HCT116 (cell line): ENCODE results near the gene WSCD1. TPM values are rescaled to one million over a fixed set of nuclear protein-coding genes. Genes with fewer than 3 reads are reported as not detected.

Experiments used
- ATAC-seq: fragments of 200-7000 bp; cut with Tn5 transposase; 2 replicates; pipeline ENCODE4 v1.9.1; 2020; ENCODE audit warnings: mild to moderate bottlenecking, moderate library complexity
- BruUV-seq: library from RNA; stranded (reverse); fragments of 400-500 nt; replicated peaks from 2 replicates; lab custom pipeline; 2021; lab: Mats Ljungman, UMichigan
- CTCF ChIA-PET: fragments of 300-600 bp; sonication (Branson Sonifier 250); formaldehyde crosslinking; loops from one replicate; lab custom pipeline; 2021; ENCODE audit warnings: antibody characterized with exemption; lab: Charles Lee
- POLR2A ChIA-PET: fragments of 300-600, 350-600 bp; sonication (Branson Sonifier 250); formaldehyde crosslinking; loops from one replicate; lab custom pipeline; 2021; ENCODE audit warnings: antibody characterized with exemption; lab: Charles Lee
- RAD21 ChIA-PET, 2 experiments: fragments of 300-600 bp; sonication (Branson Sonifier 250); formaldehyde crosslinking; loops; one replicate each; lab custom pipeline; 2023; ENCODE audit warnings: low total read pairs in 2 of 2; ENCODE audit not compliant: uncharacterized antibody in 2 of 2, unreplicated experiment in 2 of 2, low non-redundant PET in 1 of 2; lab: Charles Lee
- DNase-seq: peaks from one replicate; pipeline ENCODE4 v3.0.0-alpha.2; 2010; ENCODE audit warnings: low read depth, low spot score
- H2AFZ ChIP-seq: fragments of 200-600 bp; shearing (Covaris generic), sonication (generic); 2 replicates; pipeline ENCODE4 v1.6.1; 2017; ENCODE audit warnings: low read depth, mixed run types, mixed read lengths, antibody characterized with exemption, low read length; ENCODE audit not compliant: poor library complexity, severe bottlenecking
- H3K27ac ChIP-seq: 2 replicates; pipeline ENCODE4 v1.5.1; 2012; ENCODE audit warnings: low read depth, low read length
- H3K27me3 ChIP-seq: fragments of 200-600 bp; sonication (generic); 2 replicates; pipeline ENCODE4 v1.6.1; 2016; ENCODE audit warnings: mixed run types, low read length, mixed read lengths; ENCODE audit not compliant: insufficient read depth
- H3K36me3 ChIP-seq, 2 experiments: fragments of 200-500 bp in 1 of 2; fragments of 200-600 bp in 1 of 2; sonication (Bioruptor generic) in 1 of 2; sonication (generic) in 1 of 2; 2 replicates each; pipeline versions ENCODE4 v1.5.1 to v1.6.1; 2014 to 2016; ENCODE audit warnings: low read length in 2 of 2, inconsistent platforms in 1 of 2, mixed read lengths in 1 of 2, mixed run types in 1 of 2; ENCODE audit not compliant: insufficient read depth in 2 of 2, control insufficient read depth in 1 of 2
- H3K4me1 ChIP-seq, 2 experiments: fragments of 200-600 bp in 1 of 2; sonication (generic) in 1 of 2; 2 replicates each; pipeline versions ENCODE4 v1.5.1 to v1.6.1; 2012 to 2017; ENCODE audit warnings: low read length in 2 of 2, inconsistent platforms in 1 of 2, mild to moderate bottlenecking in 1 of 2, mixed read lengths in 1 of 2, mixed run types in 1 of 2, moderate library complexity in 1 of 2; ENCODE audit not compliant: insufficient read depth in 2 of 2, control insufficient read depth in 1 of 2
- H3K4me2 ChIP-seq: fragments of 200-600 bp; sonication (generic); 2 replicates; pipeline ENCODE4 v1.6.1; 2017; ENCODE audit warnings: mixed run types, low read length, mixed read lengths
- H3K4me3 ChIP-seq, 2 experiments: fragments of 200-600 bp in 1 of 2; sonication (generic) in 1 of 2; replicated peaks in 1 of 2; 2 replicates each; pipeline ENCODE4 v1.5.1; 2011 to 2016; ENCODE audit warnings: low read length in 2 of 2, control low read depth in 1 of 2, low read depth in 1 of 2, mild to moderate bottlenecking in 1 of 2, mixed read lengths in 1 of 2, mixed run types in 1 of 2
- H3K79me2 ChIP-seq: fragments of 200-600 bp; sonication (generic); 2 replicates; pipeline ENCODE4 v1.6.1; 2017; ENCODE audit warnings: mild to moderate bottlenecking, mixed run types, low read length, moderate library complexity, mixed read lengths; ENCODE audit not compliant: insufficient read depth
- H3K9ac ChIP-seq: fragments of 200-600 bp; sonication (generic); 2 replicates; pipeline ENCODE4 v1.6.1; 2016; ENCODE audit warnings: low read length, mixed read lengths
- H3K9me2 ChIP-seq: fragments of 200-600 bp; sonication (generic), shearing (Covaris generic); 2 replicates; pipeline ENCODE4 v1.6.1; 2017; ENCODE audit warnings: mixed run types, mild to moderate bottlenecking, moderate library complexity; ENCODE audit not compliant: insufficient read depth
- H3K9me3 ChIP-seq, 2 experiments: fragments of 200-500 bp in 1 of 2; fragments of 200-600 bp in 1 of 2; sonication (Bioruptor generic) in 1 of 2; sonication (generic) in 1 of 2; 2 replicates each; pipeline ENCODE4 v1.6.1; 2014 to 2017; ENCODE audit warnings: low read length in 2 of 2, mixed read lengths in 2 of 2, inconsistent platforms in 1 of 2, low read depth in 1 of 2, mild to moderate bottlenecking in 1 of 2, mixed run types in 1 of 2, moderate library complexity in 1 of 2; ENCODE audit not compliant: control insufficient read depth in 1 of 2, insufficient read depth in 1 of 2
- H4K20me1 ChIP-seq: fragments of 200-600 bp; sonication (generic), shearing (Covaris generic); 2 replicates; pipeline ENCODE4 v1.6.1; 2017; ENCODE audit warnings: mixed run types, mild to moderate bottlenecking, moderate library complexity; ENCODE audit not compliant: insufficient read depth
- CBX3 ChIP-seq: IDR thresholded peaks from 2 replicates; pipeline ENCODE4 v1.6.1; 2012; ENCODE audit warnings: low read depth
- CEBPB ChIP-seq: IDR thresholded peaks from 2 replicates; pipeline ENCODE4 v1.6.1; 2012; ENCODE audit warnings: low read depth
- EGR1 ChIP-seq: IDR thresholded peaks from 2 replicates; pipeline ENCODE4 v1.6.1; 2012; ENCODE audit warnings: low read depth
- ELF1 ChIP-seq: IDR thresholded peaks from 2 replicates; pipeline ENCODE4 v1.6.1; 2012; ENCODE audit warnings: low read depth, borderline replicate concordance
- EZH2 ChIP-seq: fragments of 200-600 bp; sonication (generic); IDR thresholded peaks from 2 replicates; pipeline ENCODE4 v1.6.1; 2017; ENCODE audit warnings: antibody characterized with exemption, mixed run types
- EZH2phosphoT487 ChIP-seq: fragments of 200-600 bp; IDR thresholded peaks from 2 replicates; pipeline ENCODE4 v1.6.1; 2018; ENCODE audit warnings: antibody characterized with exemption, borderline replicate concordance
- FOSL1 ChIP-seq: IDR thresholded peaks from 2 replicates; pipeline ENCODE4 v1.6.1; 2012; ENCODE audit warnings: low read depth
- POLR2A ChIP-seq: IDR thresholded peaks from 2 replicates; pipeline ENCODE4 v1.7.0; 2011; ENCODE audit warnings: borderline replicate concordance; ENCODE audit not compliant: insufficient read depth, insufficient read length; ENCODE audit errors: extremely low read depth
- POLR2AphosphoS5 ChIP-seq: IDR thresholded peaks from 2 replicates; pipeline ENCODE4 v1.6.1; 2011; ENCODE audit warnings: mild to moderate bottlenecking, low read depth, low read length, moderate library complexity
- RAD21 ChIP-seq: IDR thresholded peaks from 2 replicates; pipeline ENCODE4 v1.6.1; 2012; ENCODE audit warnings: low read depth, mild to moderate bottlenecking
- SIN3A ChIP-seq: IDR thresholded peaks from 2 replicates; pipeline ENCODE4 v1.6.1; 2012; ENCODE audit warnings: low read depth
- SP1 ChIP-seq: IDR thresholded peaks from 2 replicates; pipeline ENCODE4 v1.6.1; 2012; ENCODE audit warnings: low read depth
- TCF7L2 ChIP-seq: IDR thresholded peaks from 2 replicates; pipeline ENCODE4 v1.7.0; 2011; ENCODE audit warnings: borderline replicate concordance, inconsistent platforms; ENCODE audit not compliant: insufficient read depth, insufficient read length; ENCODE audit errors: extremely low read depth
- YY1 ChIP-seq: IDR thresholded peaks from 2 replicates; pipeline ENCODE4 v1.6.1; 2011; ENCODE audit warnings: low read length, low read depth, moderate library complexity, mild to moderate bottlenecking; ENCODE audit not compliant: insufficient replicate concordance; ENCODE audit errors: extremely low read depth
- ZNF274 ChIP-seq: fragments of 200-500 bp; sonication (Bioruptor generic); IDR thresholded peaks from 2 replicates; pipeline ENCODE4 v1.6.1; 2014; ENCODE audit warnings: mild to moderate bottlenecking, low read depth, low read length, inconsistent platforms
- intact Hi-C: fragments of 100-400 bp; cut with micrococcal nuclease; formaldehyde crosslinking; loops from 2 replicates; pipeline ENCODE4 v1.10.0; 2022
- total RNA-seq: library from RNA; stranded (reverse); gene quantifications from one replicate; pipeline ENCODE4 v1.2.1, GENCODE V29; 2021; ENCODE audit not compliant: unreplicated experiment
- TF ChIP-seq, protein P1 (sequence below): IDR thresholded peaks from 2 replicates; pipeline ENCODE4 v1.6.1; 2012; ENCODE audit warnings: low read depth
- TF ChIP-seq, protein P2 (sequence below): IDR thresholded peaks from 2 replicates; pipeline ENCODE4 v1.6.1; 2012
- TF ChIP-seq, protein P3 (sequence below), 3 experiments: fragments of 200-600 bp in 1 of 3; sonication (generic) in 1 of 3; IDR thresholded peaks in 2 of 3; conservative IDR thresholded peaks in 1 of 3; 2 replicates each; pipeline ENCODE4 v1.5.1; 2012 to 2017; ENCODE audit warnings: low read depth in 2 of 3, low read length in 2 of 3, antibody characterized with exemption in 1 of 3, borderline replicate concordance in 1 of 3, control low read depth in 1 of 3, mild to moderate bottlenecking in 1 of 3, mixed read lengths in 1 of 3, mixed run types in 1 of 3, moderate library complexity in 1 of 3; ENCODE audit not compliant: insufficient read depth in 1 of 3
- TF ChIP-seq, protein P4 (sequence below): IDR thresholded peaks from 2 replicates; pipeline ENCODE4 v1.6.1; 2012
- TF ChIP-seq, protein P5 (sequence below): IDR thresholded peaks from 2 replicates; pipeline ENCODE4 v1.6.1; 2011; ENCODE audit warnings: mild to moderate bottlenecking, low read length, moderate library complexity; ENCODE audit not compliant: insufficient replicate concordance; ENCODE audit errors: extremely low read depth

Gene WSCD1
- total RNA-seq, 1 experiment from 2014 or later = 0.15 TPM

DNA sequence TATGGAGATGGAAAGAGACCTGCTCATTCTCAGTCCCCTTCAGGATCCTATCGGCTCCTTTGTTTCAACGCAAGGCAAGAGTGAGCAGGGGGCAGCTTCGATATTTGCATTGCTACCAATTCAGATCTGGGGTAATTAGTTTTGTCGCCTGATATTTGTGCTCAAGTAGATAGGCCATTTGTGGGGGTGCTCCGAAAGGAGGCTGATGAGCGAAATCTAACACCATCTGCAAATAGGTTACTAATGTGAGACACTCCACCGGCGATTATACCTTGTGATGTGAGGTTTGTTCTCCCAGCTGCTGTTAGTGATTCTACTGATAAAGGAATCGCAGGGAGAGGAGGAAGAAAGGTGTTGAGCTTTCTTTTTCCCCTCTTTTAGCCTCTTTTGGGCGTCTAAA, 31.5 kb downstream of the WSCD1 start:
- CTCF ChIA-PET = no interaction called here
- TF ChIP-seq CBX3 (no peak), POLR2AphosphoS5 (no peak), EZH2phosphoT487 (no peak), EZH2 (no peak), CEBPB (no peak), ELF1 (no peak), SIN3A (no peak), SP1 (no peak), YY1 (no peak), EGR1 (no peak), TCF7L2 (no peak), POLR2A (no peak), FOSL1 (no peak), ZNF274 (no peak), RAD21 (no peak)
- TF ChIP-seq, protein P1, sequence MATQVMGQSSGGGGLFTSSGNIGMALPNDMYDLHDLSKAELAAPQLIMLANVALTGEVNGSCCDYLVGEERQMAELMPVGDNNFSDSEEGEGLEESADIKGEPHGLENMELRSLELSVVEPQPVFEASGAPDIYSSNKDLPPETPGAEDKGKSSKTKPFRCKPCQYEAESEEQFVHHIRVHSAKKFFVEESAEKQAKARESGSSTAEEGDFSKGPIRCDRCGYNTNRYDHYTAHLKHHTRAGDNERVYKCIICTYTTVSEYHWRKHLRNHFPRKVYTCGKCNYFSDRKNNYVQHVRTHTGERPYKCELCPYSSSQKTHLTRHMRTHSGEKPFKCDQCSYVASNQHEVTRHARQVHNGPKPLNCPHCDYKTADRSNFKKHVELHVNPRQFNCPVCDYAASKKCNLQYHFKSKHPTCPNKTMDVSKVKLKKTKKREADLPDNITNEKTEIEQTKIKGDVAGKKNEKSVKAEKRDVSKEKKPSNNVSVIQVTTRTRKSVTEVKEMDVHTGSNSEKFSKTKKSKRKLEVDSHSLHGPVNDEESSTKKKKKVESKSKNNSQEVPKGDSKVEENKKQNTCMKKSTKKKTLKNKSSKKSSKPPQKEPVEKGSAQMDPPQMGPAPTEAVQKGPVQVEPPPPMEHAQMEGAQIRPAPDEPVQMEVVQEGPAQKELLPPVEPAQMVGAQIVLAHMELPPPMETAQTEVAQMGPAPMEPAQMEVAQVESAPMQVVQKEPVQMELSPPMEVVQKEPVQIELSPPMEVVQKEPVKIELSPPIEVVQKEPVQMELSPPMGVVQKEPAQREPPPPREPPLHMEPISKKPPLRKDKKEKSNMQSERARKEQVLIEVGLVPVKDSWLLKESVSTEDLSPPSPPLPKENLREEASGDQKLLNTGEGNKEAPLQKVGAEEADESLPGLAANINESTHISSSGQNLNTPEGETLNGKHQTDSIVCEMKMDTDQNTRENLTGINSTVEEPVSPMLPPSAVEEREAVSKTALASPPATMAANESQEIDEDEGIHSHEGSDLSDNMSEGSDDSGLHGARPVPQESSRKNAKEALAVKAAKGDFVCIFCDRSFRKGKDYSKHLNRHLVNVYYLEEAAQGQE = no peak
- TF ChIP-seq, protein P2, sequence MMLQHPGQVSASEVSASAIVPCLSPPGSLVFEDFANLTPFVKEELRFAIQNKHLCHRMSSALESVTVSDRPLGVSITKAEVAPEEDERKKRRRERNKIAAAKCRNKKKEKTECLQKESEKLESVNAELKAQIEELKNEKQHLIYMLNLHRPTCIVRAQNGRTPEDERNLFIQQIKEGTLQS = no peak
- TF ChIP-seq, protein P3, sequence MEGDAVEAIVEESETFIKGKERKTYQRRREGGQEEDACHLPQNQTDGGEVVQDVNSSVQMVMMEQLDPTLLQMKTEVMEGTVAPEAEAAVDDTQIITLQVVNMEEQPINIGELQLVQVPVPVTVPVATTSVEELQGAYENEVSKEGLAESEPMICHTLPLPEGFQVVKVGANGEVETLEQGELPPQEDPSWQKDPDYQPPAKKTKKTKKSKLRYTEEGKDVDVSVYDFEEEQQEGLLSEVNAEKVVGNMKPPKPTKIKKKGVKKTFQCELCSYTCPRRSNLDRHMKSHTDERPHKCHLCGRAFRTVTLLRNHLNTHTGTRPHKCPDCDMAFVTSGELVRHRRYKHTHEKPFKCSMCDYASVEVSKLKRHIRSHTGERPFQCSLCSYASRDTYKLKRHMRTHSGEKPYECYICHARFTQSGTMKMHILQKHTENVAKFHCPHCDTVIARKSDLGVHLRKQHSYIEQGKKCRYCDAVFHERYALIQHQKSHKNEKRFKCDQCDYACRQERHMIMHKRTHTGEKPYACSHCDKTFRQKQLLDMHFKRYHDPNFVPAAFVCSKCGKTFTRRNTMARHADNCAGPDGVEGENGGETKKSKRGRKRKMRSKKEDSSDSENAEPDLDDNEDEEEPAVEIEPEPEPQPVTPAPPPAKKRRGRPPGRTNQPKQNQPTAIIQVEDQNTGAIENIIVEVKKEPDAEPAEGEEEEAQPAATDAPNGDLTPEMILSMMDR (IDR thresholded peaks at IDR 0.05 in 2 of 3, conservative IDR thresholded peaks at IDR 0.05 in 1 of 3; ENCODE audit: borderline replicate concordance in 1 of 3, insufficient read depth in 1 of 3, low read depth in 2 of 3, low read length in 2 of 3) = no peak
- TF ChIP-seq, protein P4, sequence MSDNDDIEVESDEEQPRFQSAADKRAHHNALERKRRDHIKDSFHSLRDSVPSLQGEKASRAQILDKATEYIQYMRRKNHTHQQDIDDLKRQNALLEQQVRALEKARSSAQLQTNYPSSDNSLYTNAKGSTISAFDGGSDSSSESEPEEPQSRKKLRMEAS = no peak
- TF ChIP-seq, protein P5, sequence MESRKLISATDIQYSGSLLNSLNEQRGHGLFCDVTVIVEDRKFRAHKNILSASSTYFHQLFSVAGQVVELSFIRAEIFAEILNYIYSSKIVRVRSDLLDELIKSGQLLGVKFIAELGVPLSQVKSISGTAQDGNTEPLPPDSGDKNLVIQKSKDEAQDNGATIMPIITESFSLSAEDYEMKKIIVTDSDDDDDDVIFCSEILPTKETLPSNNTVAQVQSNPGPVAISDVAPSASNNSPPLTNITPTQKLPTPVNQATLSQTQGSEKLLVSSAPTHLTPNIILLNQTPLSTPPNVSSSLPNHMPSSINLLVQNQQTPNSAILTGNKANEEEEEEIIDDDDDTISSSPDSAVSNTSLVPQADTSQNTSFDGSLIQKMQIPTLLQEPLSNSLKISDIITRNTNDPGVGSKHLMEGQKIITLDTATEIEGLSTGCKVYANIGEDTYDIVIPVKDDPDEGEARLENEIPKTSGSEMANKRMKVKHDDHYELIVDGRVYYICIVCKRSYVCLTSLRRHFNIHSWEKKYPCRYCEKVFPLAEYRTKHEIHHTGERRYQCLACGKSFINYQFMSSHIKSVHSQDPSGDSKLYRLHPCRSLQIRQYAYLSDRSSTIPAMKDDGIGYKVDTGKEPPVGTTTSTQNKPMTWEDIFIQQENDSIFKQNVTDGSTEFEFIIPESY = no peak

More for the DNA sequence above, 31.5 kb downstream of the WSCD1 start:
- POLR2A ChIA-PET = no interaction called here
- Histone ChIP-seq H3K9me3 (no peaks in the 10 kb centered on the region), H3K4me1 (no peaks in the 10 kb centered on the region), H3K79me2 (no peaks in the 10 kb centered on the region), H3K9ac (no peak overlapping the region), H3K4me2 (no peak overlapping the region), H4K20me1 (no peaks in the 10 kb centered on the region), H3K27me3 (peaks cover 82% of the 10 kb centered on the region), H3K4me3 (no peak overlapping the region), H3K9me2 (no peaks in the 10 kb centered on the region), H2AFZ (no peak overlapping the region), H3K36me3 (no peaks in the 10 kb centered on the region), H3K27ac (no peak overlapping the region)
- DNase-seq = no peak
- intact Hi-C loops = no loop called here
- ATAC-seq = no peak
- no TSS peak for BruUV-seq
- RAD21 ChIA-PET = no interaction called here
